ENCODE results near the gene NECAB3.

NECAB3 gene

GRCh38 chr20:33676652-33677645 is 2.7 kb upstream of the NECAB3 start:
- FAIRE-seq, result no peak

GRCh38 chr20:33676121-33676520 is 1.9 kb upstream of the NECAB3 start:
- no peak for FAIRE-seq

- no peak for FAIRE-seq
Measured at GRCh38 chr20:33675136-33675959, 1.1 kb upstream of the NECAB3 start.

- FAIRE-seq, result no peak
Measured at GRCh38 chr20:33673410-33674293, 576 bp downstream of the NECAB3 start.

GRCh38 chr20:33673114-33673409 is 1.2 kb downstream of the NECAB3 start:
- FAIRE-seq, result no peak

- FAIRE-seq, result no peak
Measured at GRCh38 chr20:33672426-33673113, 1.7 kb downstream of the NECAB3 start.

GRCh38 chr20:33671573-33672288 is 2.5 kb downstream of the NECAB3 start:
- FAIRE-seq, result no peak

GRCh38 chr20:33670715-33671499 is 3.3 kb downstream of the NECAB3 start:
- no peak for FAIRE-seq

GRCh38 chr20:33669873-33670640 is 4.2 kb downstream of the NECAB3 start:
- FAIRE-seq, result no peak

GRCh38 chr20:33669224-33669623 is 5.0 kb downstream of the NECAB3 start:
- no peak for FAIRE-seq

GRCh38 chr20:33668466-33669155 is 5.6 kb downstream of the NECAB3 start:
- no peak for FAIRE-seq

- no peak for FAIRE-seq
Measured at GRCh38 chr20:33667676-33668465, 6.4 kb downstream of the NECAB3 start.

GRCh38 chr20:33667245-33667675 is 7.0 kb downstream of the NECAB3 start:
- FAIRE-seq, result no peak

- FAIRE-seq, result peak; percentile 78
Measured at GRCh38 chr20:33666293-33667244, 7.7 kb downstream of the NECAB3 start, which contains the start of gene ACTL10. TSS of gene ACTL10 (plus strand) at chr20:33666943. CDS start at chr20:33667498, 555 bp downstream.

- FAIRE-seq, result no peak
Measured at GRCh38 chr20:33664762-33665144, 9.5 kb downstream of the NECAB3 start.

- no peak for FAIRE-seq
Measured at GRCh38 chr20:33664085-33664761, 10.0 kb downstream of the NECAB3 start.

Data from islet of Langerhans (tissue), 1 donor.